Heart right ventricle (tissue), 16 donors: ENCODE data around the gene ANKS1B. TPM values are rescaled to one million over a fixed set of nuclear protein-coding genes. Genes with fewer than 3 reads are reported as not detected.

Source experiments
- ATAC-seq, 8 donors: fragments of 200-7000 bp; cut with Tn5 transposase; one replicate each; pipeline ENCODE4 v1.9.1; 2020; ENCODE audit warnings: mild to moderate bottlenecking in 8 of 8, moderate library complexity in 8 of 8, moderate number of reproducible peaks in 1 of 8
- DNase-seq, 2 donors: peaks; one replicate each; pipeline ENCODE4 v3.0.0-alpha.2; 2020
- H3K27ac ChIP-seq, 10 donors: fragments of 200-600 bp; sonication (generic) in 2 of 10; one replicate each; pipeline versions ENCODE4 v1.5.0 to v1.8.0; 2020 to 2022; ENCODE audit warnings: mild to moderate bottlenecking in 3 of 10
- H3K27me3 ChIP-seq, 7 donors: fragments of 200-600 bp; one replicate each; pipeline ENCODE4 v1.8.0; 2021 to 2022; ENCODE audit warnings: mild to moderate bottlenecking in 2 of 7
- H3K36me3 ChIP-seq, 9 donors: fragments of 200-600 bp; sonication (generic) in 1 of 9; one replicate each; pipeline versions ENCODE4 v1.5.0 to v1.8.0; 2020 to 2022; ENCODE audit warnings: mild to moderate bottlenecking in 2 of 9
- H3K4me1 ChIP-seq, 9 donors: fragments of 200-600 bp; sonication (generic) in 1 of 9; one replicate each; pipeline versions ENCODE4 v1.5.0 to v1.8.0; 2020 to 2022; ENCODE audit warnings: mild to moderate bottlenecking in 4 of 9
- H3K4me3 ChIP-seq, 10 donors: fragments of 200-600 bp; sonication (generic) in 2 of 10; one replicate each; pipeline versions ENCODE4 v1.5.0 to v1.8.0; 2020 to 2022; ENCODE audit warnings: mild to moderate bottlenecking in 7 of 10, moderate library complexity in 2 of 10
- H3K9me3 ChIP-seq, 11 donors: fragments of 200-600 bp in 10 of 11; sonication (generic) in 2 of 11; one replicate each; pipeline versions ENCODE4 v1.5.0 to v1.8.0; 2013 to 2022; ENCODE audit warnings: mild to moderate bottlenecking in 2 of 11, control low read depth in 1 of 11, moderate library complexity in 1 of 11
- WGBS, 2 donors: extraction: QIAGEN DNeasy Blood & Tissue Kit; methylation state at CpG; one replicate each; pipeline ENCODE4 v1.1.7; 2013; ENCODE audit warnings: inconsistent platforms in 1 of 2; 5-methylcytosine and 5-hydroxymethylcytosine counted together
- intact Hi-C, 10 donors: fragments of 100-400 bp; cut with DNase I; formaldehyde crosslinking; loops; one replicate each; pipeline versions ENCODE4 v1.11.1 to v1.14.2; 2022
- polyA plus RNA-seq, 2 donors: library from polyadenylated mRNA; stranded (reverse); fragments of 200-250 nt; gene quantifications; one replicate each; pipeline ENCODE4 v1.2.3, GENCODE V29; 2013
- total RNA-seq, 10 donors: library from RNA; stranded (reverse); fragmentation: NEBNext Ultra II Directional in 3 of 10; extraction: Animal tissue kit (Norgen Biotek cat#: 25700) in 3 of 10; gene quantifications; one replicate each; pipeline versions ENCODE4 v1.2.1 to v1.2.4, GENCODE V29; 2021 to 2023
- TF ChIP-seq, protein P1 (sequence below), 9 donors: fragments of 200-600 bp; sonication (generic) in 2 of 9; IDR thresholded peaks; one replicate each; pipeline versions ENCODE4 v1.5.0 to v1.8.0; 2021 to 2022; ENCODE audit warnings: antibody characterized with exemption in 9 of 9, mild to moderate bottlenecking in 5 of 9, moderate library complexity in 1 of 9
- donor health status: Arrhythmogenic right ventricular cardiomyopathy.
- donor health status: ischemic (EF 13 %, LVEDD 7.1; RV severe dilation, severe dysfunction).
- donor health status: healthy with polysubstance abuse.
- donor health status: DM: no; HTN: yes; CAD: no.
- donor health status: DM: no; HTN: no; CAD: no.
- donor health status: ischemic (EF 25% LVEDD 6.9; RV normal size, moderate dysfunction).
- donor health status: ischemic (EF 25% LVEDD 5.7; RV mildly dilated, moderate dysfunction).
- donor health status: healthy.
- donor health status: DM: yes; HTN: yes; CAD: no.
- donor health status: Ischemic cardiomyopathy.
- donor health status: ischemic (EF 35%, LVEDD 5.7; RV mildly dilated, moderate dysfunction).
- donor health status: nonischemic (EF 11% LVEDD 7.7; RV severe dilation, severe dysfunction).
- donor health status: DM: yes; HTN: yes; CAD: no.
- donor health status: PGD.
- donor health status: ischemic (EF 29% LVEDD 5.4; RV normal size, mild dysfunction).
- donor health status: nonischemic (EF 23%, LVEDD 6.1; RV moderate dilation, normal function).

Gene ANKS1B
- total and polyA plus RNA-seq, 12 donors: 0.58 to 4.8 (median 1.8) TPM

DNA sequence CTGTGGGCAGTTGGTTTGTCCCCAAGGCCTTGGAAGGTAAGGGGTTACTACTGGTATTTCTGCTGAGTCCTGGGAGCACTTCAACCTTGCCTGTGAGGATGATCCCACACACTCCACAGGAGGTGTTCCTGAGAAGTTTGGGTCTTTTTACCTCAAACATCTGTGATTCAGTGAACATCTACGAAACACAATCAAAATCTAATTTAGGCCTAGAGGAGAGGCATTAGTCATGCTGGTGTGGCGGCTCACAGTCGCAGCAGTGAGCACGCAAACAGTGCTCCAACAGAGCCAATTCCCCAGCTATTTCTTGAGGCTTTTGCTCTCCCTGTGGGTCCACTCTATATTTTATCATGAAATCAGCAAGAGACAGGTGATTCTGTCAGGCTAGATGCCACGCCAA, 1232.0 kb downstream of the ANKS1B start:
- 91 to 93% methylated on average over 5 of the region's 5 CpGs for WGBS, 2 donors
- DNase-seq: no peak
- peaks cover 0 to 11% (median 0%) of the 10 kb centered on the region in 7 donors for H3K27me3 ChIP-seq
- no peaks in the 10 kb centered on the region for H3K4me1 ChIP-seq
- no peak for ATAC-seq
- no peak overlapping the region for H3K27ac ChIP-seq
- H3K36me3 ChIP-seq: no peaks in the 10 kb centered on the region
- intact Hi-C loops: no loop called here
- no peak overlapping the region for H3K4me3 ChIP-seq
- H3K9me3 ChIP-seq: no peaks in the 10 kb centered on the region
- TF ChIP-seq, protein P1, sequence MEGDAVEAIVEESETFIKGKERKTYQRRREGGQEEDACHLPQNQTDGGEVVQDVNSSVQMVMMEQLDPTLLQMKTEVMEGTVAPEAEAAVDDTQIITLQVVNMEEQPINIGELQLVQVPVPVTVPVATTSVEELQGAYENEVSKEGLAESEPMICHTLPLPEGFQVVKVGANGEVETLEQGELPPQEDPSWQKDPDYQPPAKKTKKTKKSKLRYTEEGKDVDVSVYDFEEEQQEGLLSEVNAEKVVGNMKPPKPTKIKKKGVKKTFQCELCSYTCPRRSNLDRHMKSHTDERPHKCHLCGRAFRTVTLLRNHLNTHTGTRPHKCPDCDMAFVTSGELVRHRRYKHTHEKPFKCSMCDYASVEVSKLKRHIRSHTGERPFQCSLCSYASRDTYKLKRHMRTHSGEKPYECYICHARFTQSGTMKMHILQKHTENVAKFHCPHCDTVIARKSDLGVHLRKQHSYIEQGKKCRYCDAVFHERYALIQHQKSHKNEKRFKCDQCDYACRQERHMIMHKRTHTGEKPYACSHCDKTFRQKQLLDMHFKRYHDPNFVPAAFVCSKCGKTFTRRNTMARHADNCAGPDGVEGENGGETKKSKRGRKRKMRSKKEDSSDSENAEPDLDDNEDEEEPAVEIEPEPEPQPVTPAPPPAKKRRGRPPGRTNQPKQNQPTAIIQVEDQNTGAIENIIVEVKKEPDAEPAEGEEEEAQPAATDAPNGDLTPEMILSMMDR (IDR thresholded peaks at IDR 0.05): no peak

DNA sequence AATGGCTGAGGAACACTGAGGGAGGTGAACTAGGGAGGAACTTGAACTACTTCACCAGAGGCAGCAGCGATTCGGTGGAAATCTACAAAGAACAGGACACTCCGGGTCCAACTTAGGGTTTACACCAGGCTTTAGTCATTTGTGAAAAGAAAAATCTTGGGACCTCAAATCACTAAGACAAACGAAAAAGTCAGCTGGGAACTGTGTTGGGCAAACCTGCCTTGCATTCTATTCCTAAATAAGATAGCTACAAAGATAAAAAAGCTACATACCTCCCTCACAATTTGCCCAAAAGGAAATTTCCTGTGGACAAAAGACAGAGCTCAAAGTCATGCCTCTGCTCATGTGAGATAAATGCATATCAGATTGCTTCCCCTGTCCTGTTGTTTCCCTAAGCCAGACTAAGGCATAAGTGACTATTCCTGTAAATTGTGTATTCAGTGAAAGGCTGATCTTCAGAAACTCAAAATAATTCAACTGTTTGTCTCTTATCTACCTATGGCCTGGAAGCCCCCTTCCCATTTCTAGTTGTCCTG, 1233.1 kb downstream of the ANKS1B start:
- Histone ChIP-seq H3K4me3 (no peak overlapping the region), H3K9me3 (no peaks in the 10 kb centered on the region), H3K27ac (no peak overlapping the region), H3K36me3 (no peaks in the 10 kb centered on the region), H3K27me3 (peaks cover 0 to 17% (median 10%) of the 10 kb centered on the region in 7 donors), H3K4me1 (no peaks in the 10 kb centered on the region)
- 74 to 86% methylated on average over 4 of the region's 4 CpGs for WGBS, 2 donors
- ATAC-seq (no peak), DNase-seq (no peak)
- TF ChIP-seq, protein P1 (IDR thresholded peaks at IDR 0.05): no peak
- intact Hi-C loops: no loop called here

DNA sequence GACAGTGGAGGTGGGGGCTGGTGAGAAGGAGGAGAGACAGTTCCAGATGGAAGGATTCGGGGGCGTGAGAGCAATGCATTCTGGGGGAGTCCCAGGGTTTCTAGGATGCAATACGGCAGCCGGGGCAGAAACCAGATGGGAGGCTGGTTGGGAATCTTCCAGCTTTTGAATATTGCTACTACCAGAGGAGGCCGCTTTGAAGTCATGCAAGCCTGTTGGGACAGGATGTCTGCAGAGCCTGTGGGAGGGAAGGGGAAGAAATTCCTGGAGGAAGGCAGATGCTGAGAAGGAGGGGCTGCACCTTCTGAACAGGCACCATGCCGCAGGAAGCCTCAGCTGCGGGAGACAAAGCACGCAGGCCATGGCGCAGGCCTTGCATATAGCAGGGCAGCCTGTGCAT, 1234.2 kb downstream of the ANKS1B start:
- TF ChIP-seq, protein P1 (IDR thresholded peaks at IDR 0.05): no peak
- Histone ChIP-seq H3K36me3 (no peaks in the 10 kb centered on the region), H3K4me1 (peaks cover 0 to 8% (median 2%) of the 10 kb centered on the region in 9 donors), H3K4me3 (no peak overlapping the region), H3K9me3 (no peaks in the 10 kb centered on the region), H3K27me3 (peaks cover 0 to 29% (median 21%) of the 10 kb centered on the region in 7 donors), H3K27ac (no peak overlapping the region)
- 55 to 60% methylated on average over 9 of the region's 9 CpGs for WGBS, 2 donors
- ATAC-seq: no peak
- intact Hi-C loops: no loop called here
- DNase-seq: no peak

- TF ChIP-seq, protein P1 (IDR thresholded peaks at IDR 0.05): no peak
- intact Hi-C loops: no loop called here
- no peak for ATAC-seq
- no peaks in the 10 kb centered on the region for H3K9me3 ChIP-seq
- H3K4me1 ChIP-seq: peaks cover 0 to 15% (median 4%) of the 10 kb centered on the region in 9 donors
- 82 to 87% methylated on average over 3 of the region's 3 CpGs for WGBS, 2 donors
- no peaks in the 10 kb centered on the region for H3K36me3 ChIP-seq
- no peak overlapping the region for H3K27ac ChIP-seq
- H3K4me3 ChIP-seq: no peak overlapping the region
- H3K27me3 ChIP-seq: peaks cover 0 to 43% (median 28%) of the 10 kb centered on the region in 7 donors
- DNase-seq: no peak
Observed at GRCh38 chr12:98748463-98748862, 1236.3 kb downstream of the ANKS1B start.
